Body of pancreas (tissue), 4 donors: ENCODE results near the gene MAST4. TPM values are rescaled to one million over a fixed set of nuclear protein-coding genes. Genes with fewer than 3 reads are reported as not detected.
A peak's percentile ranks its signal among the peaks of the same experiment; 100 is the strongest.

Source experiments
- ATAC-seq: fragments of 150-250 bp; one replicate; pipeline ENCODE4 v1.9.1; 2016
- DNase-seq, 4 donors: peaks; one replicate each; pipeline ENCODE4 v3.0.0-alpha.2; 2019
- H3K27ac ChIP-seq, 4 donors: fragments of 200-600 bp; sonication (generic); 1 replicate in 3 of 4; 2 replicates in 1 of 4; pipeline versions ENCODE4 v1.5.1 to v1.6.1; 2016 to 2019; ENCODE audit warnings: mild to moderate bottlenecking in 1 of 4, mixed read lengths in 1 of 4, moderate library complexity in 1 of 4
- H3K27me3 ChIP-seq, 2 donors: fragments of 200-600 bp; sonication (generic); one replicate each; pipeline ENCODE4 v1.6.0; 2016; ENCODE audit warnings: mild to moderate bottlenecking in 1 of 2
- H3K36me3 ChIP-seq, 2 donors: fragments of 200-600 bp; sonication (generic); replicated peaks in 1 of 2; 2 replicates each; pipeline ENCODE4 v1.5.1; 2016; ENCODE audit warnings: low read depth in 2 of 2; ENCODE audit not compliant: insufficient read depth in 1 of 2
- H3K4me1 ChIP-seq: fragments of 200-600 bp; sonication (generic); one replicate; pipeline ENCODE4 v1.6.0; 2016
- H3K4me3 ChIP-seq, 2 donors: fragments of 200-600 bp; sonication (generic); 1 replicate in 1 of 2; 2 replicates in 1 of 2; pipeline ENCODE4 v1.5.1; 2016 to 2019
- H3K9me3 ChIP-seq, 3 donors: fragments of 200-600 bp; sonication (generic); 1 replicate in 2 of 3; 2 replicates in 1 of 3; pipeline ENCODE4 v1.5.1; 2016
- CTCF ChIP-seq, 7 experiments: fragments of 450-650 bp in 4 of 7; fragments of 200-600 bp in 3 of 7; sonication (generic) in 3 of 7; IDR thresholded peaks; one replicate each; pipeline ENCODE4 v1.5.1; 2016 to 2019; ENCODE audit warnings: antibody characterized with exemption in 7 of 7
- POLR2A ChIP-seq, 3 donors: fragments of 450-650 bp; IDR thresholded peaks; one replicate each; pipeline ENCODE4 v1.6.1; 2016; ENCODE audit warnings: antibody characterized with exemption in 3 of 3, mild to moderate bottlenecking in 2 of 3
- WGBS, 2 donors: methylation state at CpG; one replicate each; pipeline ENCODE4 v1.1.5; 2017; 5-methylcytosine and 5-hydroxymethylcytosine counted together
- intact Hi-C: fragments of 100-400 bp; cut with DNase I; formaldehyde crosslinking; loops from one replicate; pipeline ENCODE4 v1.15.1; 2023
- total RNA-seq, 2 donors: library from RNA; depleted of rRNA; stranded (reverse); fragments of >200 nt; gene quantifications; one replicate each; pipeline ENCODE4 v1.1.0, GENCODE V29; 2016

The MAST4 gene
- total RNA-seq, 2 donors from 2014 or later: 17.9 to 29.7 TPM

- H3K9me3 ChIP-seq: no peaks in the 10 kb centered on the region
- TF ChIP-seq POLR2A (IDR thresholded peaks at IDR 0.05) (no peak), CTCF (IDR thresholded peaks at IDR 0.05) (no peak)
- peak overlapping the region in 1 of 4 donors; percentile 5 for H3K27ac ChIP-seq
- DNase-seq (no peak), ATAC-seq (no peak)
- no peaks in the 10 kb centered on the region for H3K36me3 ChIP-seq
- 66 to 69% methylated on average over 2 of the region's 2 CpGs for WGBS, 2 donors
- H3K4me1 ChIP-seq: peaks cover 4% of the 10 kb centered on the region
- no peaks in the 10 kb centered on the region for H3K27me3 ChIP-seq
- intact Hi-C loops: loop anchor here (10.0 kb wide), 2 partner anchors 212 to 392 kb away; no protein-coding TSS in a partner anchor
- no peak overlapping the region for H3K4me3 ChIP-seq
Measured at GRCh38 chr5:67206461-67206860, 610.3 kb downstream of the MAST4 start.

- DNase-seq (peak in 1 of 4 donors; percentile 43), ATAC-seq (peak; percentile 39)
- H3K4me3 ChIP-seq: no peak overlapping the region
- H3K4me1 ChIP-seq: peaks cover 4% of the 10 kb centered on the region
- H3K27ac ChIP-seq: peak overlapping the region in 1 of 4 donors; percentile 48
- TF ChIP-seq CTCF (IDR thresholded peaks at IDR 0.05) (no peak), POLR2A (IDR thresholded peaks at IDR 0.05) (no peak)
- 61 to 62% methylated on average over 4 of the region's 4 CpGs for WGBS, 2 donors
- H3K9me3 ChIP-seq: no peaks in the 10 kb centered on the region
- no peaks in the 10 kb centered on the region for H3K27me3 ChIP-seq
- intact Hi-C loops: loop anchor here (10.0 kb wide), 2 partner anchors 212 to 392 kb away; no protein-coding TSS in a partner anchor
- no peaks in the 10 kb centered on the region for H3K36me3 ChIP-seq
Measured at GRCh38 chr5:67206929-67207328, 610.7 kb downstream of the MAST4 start.

- WGBS, 2 donors: 80 to 93% methylated on average over 3 of the region's 3 CpGs
- no peak for DNase-seq
- Histone ChIP-seq H3K27ac (no peak overlapping the region), H3K4me3 (no peak overlapping the region), H3K36me3 (no peaks in the 10 kb centered on the region), H3K4me1 (peaks cover 4% of the 10 kb centered on the region), H3K9me3 (no peaks in the 10 kb centered on the region), H3K27me3 (no peaks in the 10 kb centered on the region)
- TF ChIP-seq POLR2A (IDR thresholded peaks at IDR 0.05) (no peak), CTCF (IDR thresholded peaks at IDR 0.05) (no peak)
- intact Hi-C loops: loop anchor here (10.0 kb wide), 2 partner anchors 214 to 394 kb away; no protein-coding TSS in a partner anchor
- ATAC-seq: no peak
Measured at GRCh38 chr5:67208403-67208802, 612.2 kb downstream of the MAST4 start.

GRCh38 chr5:67209141-67209771 is 613.1 kb downstream of the MAST4 start:
- DNase-seq (peak; percentile 63 to 83 (median 76)), ATAC-seq (peak; percentile 84)
- WGBS, 2 donors: 22 to 29% methylated on average over 8 to 11 of the region's 11 CpGs
- Histone ChIP-seq H3K36me3 (no peaks in the 10 kb centered on the region), H3K9me3 (no peaks in the 10 kb centered on the region), H3K4me3 (no peak overlapping the region), H3K4me1 (peaks cover 4% of the 10 kb centered on the region), H3K27me3 (no peaks in the 10 kb centered on the region), H3K27ac (no peak overlapping the region)
- intact Hi-C loops: loop anchor here (10.0 kb wide), 2 partner anchors 214 to 394 kb away; no protein-coding TSS in a partner anchor
- TF ChIP-seq POLR2A (IDR thresholded peaks at IDR 0.05): no peak
- TF ChIP-seq CTCF (IDR thresholded peaks at IDR 0.05): peak; percentile 55 to 91 (median 89)

GRCh38 chr5:67211926-67212325 is 615.7 kb downstream of the MAST4 start:
- no peak for DNase-seq
- TF ChIP-seq POLR2A (IDR thresholded peaks at IDR 0.05): no peak
- TF ChIP-seq CTCF (IDR thresholded peaks at IDR 0.05): no peak
- WGBS, 2 donors: 43 to 50% methylated on average over 2 of the region's 2 CpGs
- intact Hi-C loops: no loop called here
- no peak overlapping the region for H3K4me3 ChIP-seq
- ATAC-seq: no peak
- no peaks in the 10 kb centered on the region for H3K27me3 ChIP-seq
- H3K27ac ChIP-seq: no peak overlapping the region
- H3K9me3 ChIP-seq: no peaks in the 10 kb centered on the region
- peaks cover 24% of the 10 kb centered on the region for H3K4me1 ChIP-seq
- H3K36me3 ChIP-seq: no peaks in the 10 kb centered on the region
